ENCODE measurements around the gene ASB3. TPM values are rescaled to one million over a fixed set of nuclear protein-coding genes. Genes with fewer than 3 reads are reported as not detected.

The ASB3 gene
- total and polyA plus RNA-seq, 9 of the 15 experiments (the other 6 are each of a cell fraction or from before 2014, with no cell fraction given), result 13.6 to 35.3 (median 18.7) TPM

GRCh38 chr2:53769318-53769945 is 17.3 kb downstream of the ASB3 start (continued):
- TF ChIP-seq ARID4B (CRISPR knock-in tag; IDR thresholded peaks at IDR 0.05), result no peak
- no peak for TF ChIP-seq ZBTB8A (IDR thresholded peaks at IDR 0.05; ENCODE audit: partially characterized antibody)
- no peak for TF ChIP-seq EP400 (IDR thresholded peaks at IDR 0.05)
- TF ChIP-seq TRIM25 (IDR thresholded peaks at IDR 0.05; ENCODE audit: borderline replicate concordance), result no peak
- no peak for TF ChIP-seq ATF6 (CRISPR knock-in tag; IDR thresholded peaks at IDR 0.05)
- 0 out of 2 replicates have a peak, but pooled peaks have one; percentile 28 for TF ChIP-seq SMARCA4 (IDR thresholded peaks at IDR 0.05)
- no peak for TF ChIP-seq ID3 (CRISPR knock-in tag; IDR thresholded peaks at IDR 0.05)
- no peak for TF ChIP-seq ID3 (tag; IDR thresholded peaks at IDR 0.05)
- no peak for TF ChIP-seq ZNF512 (tag; IDR thresholded peaks at IDR 0.05)
- TF ChIP-seq NBN (IDR thresholded peaks at IDR 0.05; ENCODE audit: low read depth), result 0 out of 2 replicates have a peak, but pooled peaks have one; percentile 36
- TF ChIP-seq PURB (CRISPR knock-in tag; IDR thresholded peaks at IDR 0.05; ENCODE audit: low read depth), result no peak
- TF ChIP-seq ZBTB33 (CRISPR knock-in tag; IDR thresholded peaks at IDR 0.05), result peak; percentile 82
- no peak for TF ChIP-seq CBFA2T3 (IDR thresholded peaks at IDR 0.05)
- peak; percentile 81 for TF ChIP-seq MAFG (tag; conservative IDR thresholded peaks at IDR 0.05)
- no peak for TF ChIP-seq NEUROD1 (IDR thresholded peaks at IDR 0.05; ENCODE audit: borderline replicate concordance, low read depth, low read length, partially characterized antibody)
